CD14-positive monocyte (primary cell): ENCODE measurements around the gene CLCF1. TPM values are rescaled to one million over a fixed set of nuclear protein-coding genes. Genes with fewer than 3 reads are reported as not detected.

Experiments
- DNase-seq, 3 donors: peaks; one replicate each; pipeline ENCODE4 v3.0.0-alpha.2; 2011 to 2022
- H2AFZ ChIP-seq: 2 replicates; pipeline ENCODE4 v1.6.0; 2012; ENCODE audit warnings: mild to moderate bottlenecking, low read depth, low read length, inconsistent platforms; ENCODE audit not compliant: insufficient read depth, poor library complexity, severe bottlenecking
- H3K27ac ChIP-seq, 2 donors: 1 replicate in 1 of 2; 2 replicates in 1 of 2; pipeline ENCODE4 v1.5.1; 2012 to 2013; ENCODE audit warnings: low read length in 2 of 2, control low read depth in 1 of 2, inconsistent platforms in 1 of 2, low read depth in 1 of 2, mild to moderate bottlenecking in 1 of 2
- H3K27me3 ChIP-seq, 2 donors: one replicate each; pipeline versions ENCODE4 v1.6.0 to v1.6.1; 2011 to 2013; ENCODE audit warnings: low read length in 2 of 2; ENCODE audit not compliant: control insufficient read depth in 2 of 2, insufficient read depth in 2 of 2
- H3K36me3 ChIP-seq, 2 donors: replicated peaks in 1 of 2; 1 replicate in 1 of 2; 2 replicates in 1 of 2; pipeline versions ENCODE4 v1.5.1 to v1.6.1; 2012 to 2013; ENCODE audit warnings: low read length in 2 of 2, control low read depth in 1 of 2, inconsistent platforms in 1 of 2, mild to moderate bottlenecking in 1 of 2; ENCODE audit not compliant: insufficient read depth in 2 of 2, control insufficient read depth in 1 of 2
- H3K4me1 ChIP-seq, 2 donors: 1 replicate in 1 of 2; 2 replicates in 1 of 2; pipeline versions ENCODE4 v1.5.1 to v1.6.1; 2012 to 2013; ENCODE audit warnings: low read length in 2 of 2, control low read depth in 1 of 2, inconsistent platforms in 1 of 2, mild to moderate bottlenecking in 1 of 2, moderate library complexity in 1 of 2; ENCODE audit not compliant: insufficient read depth in 2 of 2, control insufficient read depth in 1 of 2
- H3K4me2 ChIP-seq: replicated peaks from 2 replicates; pipeline ENCODE3; 2012; ENCODE audit warnings: low read length, moderate library complexity, mild to moderate bottlenecking; ENCODE audit not compliant: poor library complexity, severe bottlenecking; ENCODE audit errors: extremely low read depth
- H3K4me3 ChIP-seq, 3 experiments: fragments of 200-600 bp in 1 of 3; sonication (generic) in 1 of 3; replicated peaks in 1 of 3; 1 replicate in 2 of 3; 2 replicates in 1 of 3; pipeline ENCODE4 v1.5.1; 2011 to 2013; ENCODE audit warnings: low read length in 3 of 3, mild to moderate bottlenecking in 3 of 3, control low read depth in 2 of 3, low read depth in 2 of 3, inconsistent platforms in 1 of 3, moderate library complexity in 1 of 3
- H3K79me2 ChIP-seq: 2 replicates; pipeline ENCODE4 v1.6.0; 2012; ENCODE audit warnings: mild to moderate bottlenecking, control low read depth, inconsistent platforms, low read length, moderate library complexity; ENCODE audit not compliant: insufficient read depth
- H3K9ac ChIP-seq: 2 replicates; pipeline ENCODE4 v1.6.0; 2017; ENCODE audit warnings: low read length, mild to moderate bottlenecking; ENCODE audit not compliant: insufficient read depth, poor library complexity, severe bottlenecking
- H3K9me3 ChIP-seq, 2 donors: replicated peaks in 1 of 2; 1 replicate in 1 of 2; 2 replicates in 1 of 2; pipeline versions ENCODE4 v1.5.1 to v1.6.1; 2012 to 2013; ENCODE audit warnings: low read length in 2 of 2, control low read depth in 1 of 2; ENCODE audit not compliant: control insufficient read depth in 1 of 2, insufficient read depth in 1 of 2
- H4K20me1 ChIP-seq: 2 replicates; pipeline ENCODE4 v1.6.0; 2012; ENCODE audit warnings: mild to moderate bottlenecking, low read length, control low read depth, moderate library complexity; ENCODE audit not compliant: insufficient read depth
- H3K27ac Mint-ChIP-seq, 7 donors: one replicate each; pipeline ENCODE4 v1.8.0; 2020; ENCODE audit warnings: mild to moderate bottlenecking in 7 of 7, mixed read lengths in 7 of 7, moderate library complexity in 6 of 7, inconsistent platforms in 2 of 7
- H3K27me3 Mint-ChIP-seq, 3 donors: one replicate each; pipeline ENCODE4 v1.8.0; 2021 to 2022; ENCODE audit warnings: low read depth in 3 of 3, mild to moderate bottlenecking in 3 of 3, mixed read lengths in 3 of 3, moderate library complexity in 3 of 3, inconsistent platforms in 1 of 3
- H3K36me3 Mint-ChIP-seq, 2 donors: one replicate each; pipeline ENCODE4 v1.8.0; 2020; ENCODE audit warnings: mixed read lengths in 2 of 2, inconsistent platforms in 1 of 2, mild to moderate bottlenecking in 1 of 2
- H3K4me1 Mint-ChIP-seq: one replicate; pipeline ENCODE4 v1.8.0; 2020; ENCODE audit warnings: mild to moderate bottlenecking, mixed read lengths
- H3K4me3 Mint-ChIP-seq, 2 donors: one replicate each; pipeline ENCODE4 v1.8.0; 2020; ENCODE audit warnings: mild to moderate bottlenecking in 2 of 2, mixed read lengths in 2 of 2, moderate library complexity in 1 of 2
- H3K9me3 Mint-ChIP-seq, 7 donors: one replicate each; pipeline ENCODE4 v1.8.0; 2020 to 2022; ENCODE audit warnings: mixed read lengths in 7 of 7, mild to moderate bottlenecking in 6 of 7, moderate library complexity in 6 of 7, inconsistent platforms in 2 of 7
- WGBS: methylation state at CpG from one replicate; pipeline ENCODE4 v1.1.5; 2013; ENCODE audit warnings: missing lambda C conversion rate; ENCODE audit not compliant: insufficient coverage; 5-methylcytosine and 5-hydroxymethylcytosine counted together
- intact Hi-C, 2 donors: fragments of 100-400 bp; cut with micrococcal nuclease; formaldehyde crosslinking; loops; one replicate each; pipeline versions ENCODE4 v1.15.0 to v1.15.1; 2023
- polyA plus RNA-seq, 3 donors: library from polyadenylated mRNA; depleted of rRNA in 1 of 3; unstranded in 2 of 3; stranded (reverse) in 1 of 3; fragments of 300-500 nt in 2 of 3; fragments of >200 nt in 1 of 3; fragmentation: Illumina TruSeq in 2 of 3; gene quantifications; 1 replicate in 2 of 3; 2 replicates in 1 of 3; pipeline ENCODE4 v1.2.3, GENCODE V29; 2012 to 2021
- TF ChIP-seq, protein P1 (sequence below): fragments of 200-600 bp; IDR thresholded peaks from one replicate; pipeline ENCODE4 v1.8.0; 2022; ENCODE audit warnings: antibody characterized with exemption, mild to moderate bottlenecking

The CLCF1 gene
- polyA plus RNA-seq, 3 donors: 0.44 to 14.8 (median 0.94) TPM

DNA sequence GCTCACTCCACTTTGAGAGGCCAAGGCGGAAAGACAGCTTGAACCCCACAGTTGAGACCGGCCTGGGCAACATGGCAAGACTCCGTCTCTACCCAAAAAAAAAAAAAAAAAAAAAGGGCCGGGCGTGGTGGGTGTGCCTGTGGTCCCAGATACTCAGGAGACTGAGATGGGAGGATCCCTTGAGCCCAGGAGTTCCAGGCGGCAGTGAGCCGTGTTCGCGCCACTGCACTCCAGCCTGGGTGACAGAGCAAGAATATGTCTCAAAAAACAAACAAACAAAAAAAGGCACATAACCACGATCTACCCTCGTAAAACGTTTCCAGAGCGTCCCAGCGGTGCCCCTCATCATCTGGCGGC is 17.5 kb upstream of the CLCF1 start:
- peaks cover 0 to 1% (median 0%) of the 10 kb centered on the region in 7 donors for H3K9me3 Mint-ChIP-seq
- peaks cover 41% of the 10 kb centered on the region for H3K4me1 Mint-ChIP-seq
- peak overlapping the region; percentile 96 for H2AFZ ChIP-seq
- H3K4me3 Mint-ChIP-seq: peak overlapping the region; percentile 91 to 98
- H3K9me3 ChIP-seq: no peaks in the 10 kb centered on the region
- H4K20me1 ChIP-seq: peaks cover 27% of the 10 kb centered on the region
- intact Hi-C loops: loop anchor here in 1 of 2 donors (5.0 to 10.0 kb wide), 2 partner anchors 36 to 546 kb away; partner anchors contain the start of genes RCE1 and RPS6KB2
- peaks cover 0 to 8% (median 1%) of the 10 kb centered on the region in 3 donors for H3K27me3 Mint-ChIP-seq
- TF ChIP-seq, protein P1, sequence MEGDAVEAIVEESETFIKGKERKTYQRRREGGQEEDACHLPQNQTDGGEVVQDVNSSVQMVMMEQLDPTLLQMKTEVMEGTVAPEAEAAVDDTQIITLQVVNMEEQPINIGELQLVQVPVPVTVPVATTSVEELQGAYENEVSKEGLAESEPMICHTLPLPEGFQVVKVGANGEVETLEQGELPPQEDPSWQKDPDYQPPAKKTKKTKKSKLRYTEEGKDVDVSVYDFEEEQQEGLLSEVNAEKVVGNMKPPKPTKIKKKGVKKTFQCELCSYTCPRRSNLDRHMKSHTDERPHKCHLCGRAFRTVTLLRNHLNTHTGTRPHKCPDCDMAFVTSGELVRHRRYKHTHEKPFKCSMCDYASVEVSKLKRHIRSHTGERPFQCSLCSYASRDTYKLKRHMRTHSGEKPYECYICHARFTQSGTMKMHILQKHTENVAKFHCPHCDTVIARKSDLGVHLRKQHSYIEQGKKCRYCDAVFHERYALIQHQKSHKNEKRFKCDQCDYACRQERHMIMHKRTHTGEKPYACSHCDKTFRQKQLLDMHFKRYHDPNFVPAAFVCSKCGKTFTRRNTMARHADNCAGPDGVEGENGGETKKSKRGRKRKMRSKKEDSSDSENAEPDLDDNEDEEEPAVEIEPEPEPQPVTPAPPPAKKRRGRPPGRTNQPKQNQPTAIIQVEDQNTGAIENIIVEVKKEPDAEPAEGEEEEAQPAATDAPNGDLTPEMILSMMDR: no peak
- H3K27ac ChIP-seq: peak overlapping the region; percentile 75 to 89
- H3K4me2 ChIP-seq: peak overlapping the region; percentile 86
- H3K27me3 ChIP-seq: no peaks in the 10 kb centered on the region
- H3K4me1 ChIP-seq: peaks cover 25 to 37% of the 10 kb centered on the region in 2 donors
- peak overlapping the region; percentile 85 to 92 (median 88) for H3K27ac Mint-ChIP-seq
- H3K9ac ChIP-seq: peak overlapping the region; percentile 80
- peaks cover 4 to 11% of the 10 kb centered on the region in 2 donors for H3K36me3 ChIP-seq
- H3K79me2 ChIP-seq: peaks cover 36% of the 10 kb centered on the region
- no peak for DNase-seq
- 1% methylated on average over 10 of the region's 15 CpGs for WGBS
- peaks cover 7 to 11% of the 10 kb centered on the region in 2 donors for H3K36me3 Mint-ChIP-seq
- H3K4me3 ChIP-seq: peak overlapping the region; percentile 71 to 92 (median 82)

GRCh38 chr11:67389477-67389876 is 16.1 kb upstream of the CLCF1 start:
- no peak overlapping the region for H3K9ac ChIP-seq
- peak in 1 of 3 donors; percentile 42 for DNase-seq
- peaks cover 0 to 1% (median 0%) of the 10 kb centered on the region in 7 donors for H3K9me3 Mint-ChIP-seq
- H3K27ac Mint-ChIP-seq: peak overlapping the region in 3 of 7 donors; percentile 22 to 71 (median 48)
- peaks cover 0 to 8% (median 1%) of the 10 kb centered on the region in 3 donors for H3K27me3 Mint-ChIP-seq
- H3K9me3 ChIP-seq: no peaks in the 10 kb centered on the region
- peaks cover 23% of the 10 kb centered on the region for H4K20me1 ChIP-seq
- intact Hi-C loops: no loop called here
- no peak overlapping the region for H3K4me2 ChIP-seq
- TF ChIP-seq, protein P1: peak; percentile 62
- H3K27ac ChIP-seq: no peak overlapping the region
- no peak overlapping the region for H3K4me3 Mint-ChIP-seq
- H2AFZ ChIP-seq: no peak overlapping the region
- H3K36me3 ChIP-seq: peaks cover 0 to 5% of the 10 kb centered on the region in 2 donors
- WGBS: 73% methylated on average over 5 of the region's 6 CpGs
- no peak overlapping the region for H3K4me3 ChIP-seq
- peaks cover 41% of the 10 kb centered on the region for H3K4me1 Mint-ChIP-seq
- peaks cover 25 to 37% of the 10 kb centered on the region in 2 donors for H3K4me1 ChIP-seq
- H3K27me3 ChIP-seq: no peaks in the 10 kb centered on the region
- H3K79me2 ChIP-seq: peaks cover 36% of the 10 kb centered on the region
- peaks cover 3 to 7% of the 10 kb centered on the region in 2 donors for H3K36me3 Mint-ChIP-seq
